Heart left ventricle (tissue), 13 donors: ENCODE results near the gene TOP3B.

Experiments used
- CTCF ChIP-seq, 12 donors: fragments of 200-600 bp; sonication (generic) in 4 of 12; IDR thresholded peaks; one replicate each; pipeline versions ENCODE4 v1.5.0 to v1.8.0; 2018 to 2022; ENCODE audit warnings: antibody characterized with exemption in 12 of 12, mild to moderate bottlenecking in 5 of 12
- POLR2A ChIP-seq, 2 donors: fragments of 450-650 bp; IDR thresholded peaks; one replicate each; pipeline ENCODE4 v1.6.1; 2017; ENCODE audit warnings: antibody characterized with exemption in 2 of 2, mild to moderate bottlenecking in 2 of 2, moderate library complexity in 2 of 2
- donor health status: ischemic (EF 13 %, LVEDD 7.1; RV severe dilation, severe dysfunction).
- donor health status: DM: no; HTN: yes; CAD: no.
- donor health status: DM: no; HTN: no; CAD: no.
- donor health status: ischemic (EF 25% LVEDD 6.9; RV normal size, moderate dysfunction).
- donor health status: ischemic (EF 25% LVEDD 5.7; RV mildly dilated, moderate dysfunction).
- donor health status: ischemic (EF 35%, LVEDD 5.7; RV mildly dilated, moderate dysfunction).
- donor health status: nonischemic (EF 11% LVEDD 7.7; RV severe dilation, severe dysfunction).
- donor health status: DM: yes; HTN: yes; CAD: no.
- donor health status: PGD.
- donor health status: ischemic (EF 29% LVEDD 5.4; RV normal size, mild dysfunction).
- donor health status: nonischemic (EF 23%, LVEDD 6.1; RV moderate dilation, normal function).

GRCh38 chr22:21981874-21982273 is 713 bp downstream of the TOP3B start:
- TF ChIP-seq CTCF (IDR thresholded peaks at IDR 0.05): no peak
- TF ChIP-seq POLR2A (IDR thresholded peaks at IDR 0.05): no peak
